PC-3 (cell line): ENCODE measurements around the gene PPIF. TPM values are rescaled to one million over a fixed set of nuclear protein-coding genes. Genes with fewer than 3 reads are reported as not detected.

ENCODE experiments used
- ATAC-seq: fragments of 200-7000 bp; cut with Tn5 transposase; 2 replicates; pipeline ENCODE4 v1.9.1; 2020; ENCODE audit warnings: mild to moderate bottlenecking, moderate library complexity
- BruUV-seq: library from RNA; stranded (reverse); fragments of 400-500 nt; replicated peaks from 2 replicates; lab custom pipeline; 2021; lab: Mats Ljungman, UMichigan
- CTCF ChIA-PET: fragments of 300-600 bp; sonication (Branson Sonifier 250); formaldehyde crosslinking; loops from one replicate; lab custom pipeline; 2022; ENCODE audit warnings: antibody characterized with exemption; lab: Charles Lee
- POLR2A ChIA-PET: fragments of 300-600 bp; sonication (Branson Sonifier 250); formaldehyde crosslinking; loops from one replicate; lab custom pipeline; 2022; ENCODE audit warnings: antibody characterized with exemption; ENCODE audit not compliant: unreplicated experiment; lab: Charles Lee
- DNase-seq: peaks from one replicate; pipeline ENCODE4 v3.0.0-alpha.2; 2015
- H2AFZ ChIP-seq: fragments of 300-600 bp; sonication (generic); 2 replicates; pipeline ENCODE4 v1.6.0; 2016; ENCODE audit warnings: antibody characterized with exemption, low read length
- H3F3A ChIP-seq: fragments of 300-600 bp; sonication (generic); one replicate; pipeline ENCODE4 v1.6.0; 2017; ENCODE audit warnings: antibody characterized with exemption, low read length, control low read depth, mild to moderate bottlenecking; ENCODE audit not compliant: unreplicated experiment
- H3K27ac ChIP-seq: fragments of 300-600 bp; sonication (generic); 2 replicates; pipeline ENCODE4 v1.5.1; 2016; ENCODE audit warnings: mild to moderate bottlenecking, low read length
- H3K27me3 ChIP-seq: fragments of 300-600 bp; sonication (generic); 2 replicates; pipeline ENCODE4 v1.6.1; 2016; ENCODE audit warnings: low read length, mixed read lengths
- H3K36me3 ChIP-seq: fragments of 300-600 bp; sonication (generic); 2 replicates; pipeline ENCODE4 v1.6.1; 2016; ENCODE audit warnings: low read depth, mixed run types, low read length, mixed read lengths
- H3K4me1 ChIP-seq: fragments of 300-600 bp; sonication (generic); 2 replicates; pipeline ENCODE4 v1.5.1; 2016; ENCODE audit warnings: low read length; ENCODE audit not compliant: insufficient read depth
- H3K4me2 ChIP-seq: fragments of 300-600 bp; sonication (generic); 2 replicates; pipeline ENCODE4 v1.6.0; 2016; ENCODE audit warnings: low read length
- H3K4me3 ChIP-seq: fragments of 300-600 bp; sonication (generic); 2 replicates; pipeline ENCODE4 v1.5.1; 2016; ENCODE audit warnings: mild to moderate bottlenecking, low read length, mixed read lengths
- H3K79me2 ChIP-seq: fragments of 300-600 bp; sonication (generic); 2 replicates; pipeline ENCODE4 v1.6.1; 2017; ENCODE audit warnings: low read length, mixed read lengths
- H3K9ac ChIP-seq: fragments of 300-600 bp; sonication (generic); 2 replicates; pipeline ENCODE4 v1.6.0; 2016; ENCODE audit warnings: mild to moderate bottlenecking, low read length
- H3K9me2 ChIP-seq: fragments of 300-600 bp; sonication (generic); replicated peaks from 2 replicates; pipeline ENCODE4 v1.6.1; 2016; ENCODE audit warnings: mixed run types, low read length, mixed read lengths
- H3K9me3 ChIP-seq: fragments of 300-600 bp; sonication (generic); 2 replicates; pipeline ENCODE4 v1.6.1; 2016; ENCODE audit warnings: low read length, mixed read lengths
- H4K20me1 ChIP-seq: fragments of 300-600 bp; sonication (generic); 2 replicates; pipeline ENCODE4 v1.6.1; 2016; ENCODE audit warnings: low read length, mixed read lengths
- EZH2 ChIP-seq: fragments of 300-600 bp; sonication (generic); IDR thresholded peaks from one replicate; pipeline ENCODE4 v1.6.1; 2017; ENCODE audit warnings: antibody characterized with exemption, mild to moderate bottlenecking, low read length; ENCODE audit not compliant: unreplicated experiment
- EZH2phosphoT487 ChIP-seq: fragments of 300-600 bp; sonication (generic); IDR thresholded peaks from 2 replicates; pipeline ENCODE4 v1.6.1; 2018; ENCODE audit warnings: mild to moderate bottlenecking, antibody characterized with exemption, low read length, borderline replicate concordance
- intact Hi-C: fragments of 100-400 bp; cut with micrococcal nuclease; formaldehyde crosslinking; loops from 2 replicates; pipeline ENCODE4 v1.9.0; 2023
- total RNA-seq: library from RNA; depleted of rRNA; stranded (reverse); fragments of >200 nt; gene quantifications from 2 replicates; pipeline ENCODE4 v1.2.3, GENCODE V29; 2014
- TF ChIP-seq, protein P1 (sequence below): fragments of 300-600 bp; sonication (generic); conservative IDR thresholded peaks from 2 replicates; pipeline ENCODE4 v1.5.1; 2017; ENCODE audit warnings: antibody characterized with exemption, low read depth, mild to moderate bottlenecking, low read length

Gene PPIF
- total RNA-seq, 1 experiment from 2014 or later = 381 TPM

DNA sequence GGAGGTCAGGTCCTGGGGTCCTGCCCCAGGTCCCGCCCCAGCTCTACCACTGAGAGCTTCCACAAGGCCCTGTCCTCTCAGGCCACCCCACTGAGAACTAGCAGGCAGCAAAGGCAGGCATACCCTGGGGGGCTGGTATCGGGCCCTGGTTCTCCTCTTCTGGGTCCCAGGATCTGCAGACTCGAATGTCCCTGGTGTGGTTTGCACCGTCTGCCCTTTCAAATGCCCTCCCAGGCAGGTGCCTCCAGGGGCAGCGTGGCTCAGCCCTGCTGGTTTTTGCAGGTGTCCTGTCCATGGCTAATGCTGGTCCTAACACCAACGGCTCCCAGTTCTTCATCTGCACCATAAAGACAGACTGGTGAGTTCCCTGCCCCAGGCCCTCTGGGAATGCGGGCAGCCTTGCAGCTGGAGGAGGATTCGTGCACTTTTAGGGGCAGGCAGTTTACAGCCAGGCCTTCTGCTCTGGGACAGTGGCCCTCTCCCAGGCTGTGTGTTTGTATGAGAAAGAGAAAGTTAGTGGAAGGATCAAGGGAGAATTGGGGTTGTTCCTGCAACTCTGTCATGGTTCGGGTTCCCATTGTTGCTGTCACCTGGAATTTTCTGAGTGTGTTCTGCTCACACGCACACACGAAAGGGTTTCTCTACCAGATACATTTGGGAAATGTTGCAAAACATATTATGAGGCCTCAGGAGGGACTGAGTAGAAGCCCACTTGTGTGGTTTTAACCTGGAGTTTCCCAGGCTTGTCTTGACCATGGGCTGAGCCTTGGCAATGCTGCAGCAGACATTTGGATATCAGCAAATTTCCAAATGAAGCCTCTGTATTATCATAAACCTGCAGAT is 5.0 kb downstream of the PPIF start:
- POLR2A ChIA-PET = no interaction called here
- H3K79me2 ChIP-seq = peaks cover 73% of the 10 kb centered on the region
- peaks cover 87% of the 10 kb centered on the region for H3K36me3 ChIP-seq
- peaks cover 79% of the 10 kb centered on the region for H4K20me1 ChIP-seq
- TF ChIP-seq, protein P1, sequence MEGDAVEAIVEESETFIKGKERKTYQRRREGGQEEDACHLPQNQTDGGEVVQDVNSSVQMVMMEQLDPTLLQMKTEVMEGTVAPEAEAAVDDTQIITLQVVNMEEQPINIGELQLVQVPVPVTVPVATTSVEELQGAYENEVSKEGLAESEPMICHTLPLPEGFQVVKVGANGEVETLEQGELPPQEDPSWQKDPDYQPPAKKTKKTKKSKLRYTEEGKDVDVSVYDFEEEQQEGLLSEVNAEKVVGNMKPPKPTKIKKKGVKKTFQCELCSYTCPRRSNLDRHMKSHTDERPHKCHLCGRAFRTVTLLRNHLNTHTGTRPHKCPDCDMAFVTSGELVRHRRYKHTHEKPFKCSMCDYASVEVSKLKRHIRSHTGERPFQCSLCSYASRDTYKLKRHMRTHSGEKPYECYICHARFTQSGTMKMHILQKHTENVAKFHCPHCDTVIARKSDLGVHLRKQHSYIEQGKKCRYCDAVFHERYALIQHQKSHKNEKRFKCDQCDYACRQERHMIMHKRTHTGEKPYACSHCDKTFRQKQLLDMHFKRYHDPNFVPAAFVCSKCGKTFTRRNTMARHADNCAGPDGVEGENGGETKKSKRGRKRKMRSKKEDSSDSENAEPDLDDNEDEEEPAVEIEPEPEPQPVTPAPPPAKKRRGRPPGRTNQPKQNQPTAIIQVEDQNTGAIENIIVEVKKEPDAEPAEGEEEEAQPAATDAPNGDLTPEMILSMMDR = 0 out of 2 replicates have a peak, but pooled peaks have one; percentile 10
- no peak for TF ChIP-seq EZH2phosphoT487
- no peak for ATAC-seq
- CTCF ChIA-PET = no interaction called here
- H3F3A ChIP-seq = peaks cover 18% of the 10 kb centered on the region
- no TSS peak for BruUV-seq
- no peaks in the 10 kb centered on the region for H3K9me2 ChIP-seq
- H3K27me3 ChIP-seq = no peaks in the 10 kb centered on the region
- no peak for DNase-seq
- H3K4me2 ChIP-seq = no peak overlapping the region
- no peaks in the 10 kb centered on the region for H3K9me3 ChIP-seq
- H2AFZ ChIP-seq = no peak overlapping the region
- H3K9ac ChIP-seq = no peak overlapping the region
- H3K27ac ChIP-seq = no peak overlapping the region
- intact Hi-C loops = no loop called here
- no peak overlapping the region for H3K4me3 ChIP-seq
- peaks cover 29% of the 10 kb centered on the region for H3K4me1 ChIP-seq

DNA sequence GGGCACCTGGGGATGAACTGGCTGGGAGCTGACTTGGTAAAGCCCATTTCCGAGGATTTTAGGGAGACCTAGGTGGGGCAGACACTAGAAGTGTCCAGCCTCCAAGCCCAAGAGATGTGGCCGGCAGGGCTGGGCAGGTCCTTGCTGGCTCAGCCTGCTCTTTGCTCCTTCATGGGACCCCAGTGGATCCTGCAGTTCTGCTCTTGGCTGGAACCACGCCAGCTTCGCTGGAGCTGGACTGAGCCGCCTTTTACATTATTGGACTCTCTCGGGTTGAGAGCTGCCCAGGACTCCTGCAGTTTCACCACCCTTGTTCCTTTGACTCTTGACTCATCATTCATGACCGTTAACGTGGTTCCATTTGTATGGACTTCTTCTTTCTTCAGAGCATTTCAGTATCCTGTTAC is 5.7 kb downstream of the PPIF start:
- DNase-seq (no peak), ATAC-seq (no peak)
- Histone ChIP-seq H3K79me2 (peaks cover 66% of the 10 kb centered on the region), H3K27ac (no peak overlapping the region), H3K36me3 (peaks cover 87% of the 10 kb centered on the region), H4K20me1 (peaks cover 77% of the 10 kb centered on the region), H3K9me3 (no peaks in the 10 kb centered on the region), H2AFZ (no peak overlapping the region), H3K4me1 (peaks cover 24% of the 10 kb centered on the region), H3K9ac (no peak overlapping the region), H3K4me3 (no peak overlapping the region), H3K27me3 (no peaks in the 10 kb centered on the region), H3K9me2 (no peaks in the 10 kb centered on the region), H3K4me2 (no peak overlapping the region), H3F3A (peaks cover 18% of the 10 kb centered on the region)
- POLR2A ChIA-PET = no interaction called here
- BruUV-seq = no TSS peak
- TF ChIP-seq EZH2 (no peak), EZH2phosphoT487 (no peak)
- TF ChIP-seq, protein P1 = no peak
- intact Hi-C loops = no loop called here
- CTCF ChIA-PET = no interaction called here

DNA sequence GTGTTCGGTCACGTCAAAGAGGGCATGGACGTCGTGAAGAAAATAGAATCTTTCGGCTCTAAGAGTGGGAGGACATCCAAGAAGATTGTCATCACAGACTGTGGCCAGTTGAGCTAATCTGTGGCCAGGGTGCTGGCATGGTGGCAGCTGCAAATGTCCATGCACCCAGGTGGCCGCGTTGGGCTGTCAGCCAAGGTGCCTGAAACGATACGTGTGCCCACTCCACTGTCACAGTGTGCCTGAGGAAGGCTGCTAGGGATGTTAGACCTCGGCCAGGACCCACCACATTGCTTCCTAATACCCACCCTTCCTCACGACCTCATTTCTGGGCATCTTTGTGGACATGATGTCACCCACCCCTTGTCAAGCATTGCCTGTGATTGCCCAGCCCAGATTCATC is 6.5 kb downstream of the PPIF start:
- Histone ChIP-seq H3K4me3 (no peak overlapping the region), H3K9me2 (no peaks in the 10 kb centered on the region), H2AFZ (no peak overlapping the region), H3K27ac (no peak overlapping the region), H3K9ac (no peak overlapping the region), H3K79me2 (peaks cover 59% of the 10 kb centered on the region), H3K36me3 (peaks cover 81% of the 10 kb centered on the region), H3K9me3 (no peaks in the 10 kb centered on the region), H4K20me1 (peaks cover 69% of the 10 kb centered on the region), H3K4me1 (peaks cover 17% of the 10 kb centered on the region), H3F3A (peaks cover 18% of the 10 kb centered on the region), H3K27me3 (no peaks in the 10 kb centered on the region), H3K4me2 (no peak overlapping the region)
- intact Hi-C loops = no loop called here
- BruUV-seq = no TSS peak
- no peak for ATAC-seq
- TF ChIP-seq EZH2 (no peak), EZH2phosphoT487 (no peak)
- TF ChIP-seq, protein P1 = no peak
- DNase-seq = no peak
- CTCF ChIA-PET = no interaction called here
- POLR2A ChIA-PET = interaction anchor here (0.6 kb wide), 1 partner anchor 21 kb away, joined by 3 read pairs; no protein-coding TSS in a partner anchor
